Neural cell (in vitro differentiated cells): ENCODE data around the gene CRKL.

Source experiments
- CTCF ChIP-seq: fragments of 450-650 bp; IDR thresholded peaks from 2 replicates; pipeline ENCODE4 v1.5.1; 2014; ENCODE audit warnings: antibody characterized with exemption, mild to moderate bottlenecking, moderate library complexity; ENCODE audit not compliant: poor library complexity, severe bottlenecking
- EP300 ChIP-seq: fragments of 450-650 bp; conservative IDR thresholded peaks from 2 replicates; pipeline ENCODE4 v1.6.1; 2014; ENCODE audit warnings: antibody characterized with exemption, mild to moderate bottlenecking, moderate library complexity; ENCODE audit not compliant: poor library complexity, severe bottlenecking
- EZH2 ChIP-seq: fragments of 200-600, 300-800 bp; shearing (Covaris generic), sonication (generic); IDR thresholded peaks from 2 replicates; pipeline ENCODE4 v1.6.1; 2014; ENCODE audit warnings: antibody characterized with exemption, low read length, borderline replicate concordance, mild to moderate bottlenecking; ENCODE audit not compliant: insufficient read depth, poor library complexity, severe bottlenecking
- MXI1 ChIP-seq: fragments of 450-650 bp; conservative IDR thresholded peaks from 2 replicates; pipeline ENCODE4 v1.6.1; 2014; ENCODE audit warnings: antibody characterized with exemption, mild to moderate bottlenecking; ENCODE audit not compliant: poor library complexity, severe bottlenecking
- POLR2AphosphoS5 ChIP-seq: IDR thresholded peaks from 2 replicates; pipeline ENCODE4 v1.6.1; 2012
- RAD21 ChIP-seq: fragments of 450-650 bp; conservative IDR thresholded peaks from 2 replicates; pipeline ENCODE4 v1.6.1; 2014; ENCODE audit warnings: antibody characterized with exemption, mild to moderate bottlenecking, moderate library complexity
- SMC3 ChIP-seq: fragments of 450-650 bp; conservative IDR thresholded peaks from 2 replicates; pipeline ENCODE4 v1.6.1; 2014; ENCODE audit warnings: antibody characterized with exemption, mild to moderate bottlenecking, moderate library complexity; ENCODE audit not compliant: poor library complexity
- TAF1 ChIP-seq: IDR thresholded peaks from 2 replicates; pipeline ENCODE4 v1.6.1; 2012; ENCODE audit warnings: low read depth
- TF ChIP-seq, protein P1 (sequence below): IDR thresholded peaks from 2 replicates; pipeline ENCODE4 v1.6.1; 2012; ENCODE audit warnings: borderline replicate concordance

DNA sequence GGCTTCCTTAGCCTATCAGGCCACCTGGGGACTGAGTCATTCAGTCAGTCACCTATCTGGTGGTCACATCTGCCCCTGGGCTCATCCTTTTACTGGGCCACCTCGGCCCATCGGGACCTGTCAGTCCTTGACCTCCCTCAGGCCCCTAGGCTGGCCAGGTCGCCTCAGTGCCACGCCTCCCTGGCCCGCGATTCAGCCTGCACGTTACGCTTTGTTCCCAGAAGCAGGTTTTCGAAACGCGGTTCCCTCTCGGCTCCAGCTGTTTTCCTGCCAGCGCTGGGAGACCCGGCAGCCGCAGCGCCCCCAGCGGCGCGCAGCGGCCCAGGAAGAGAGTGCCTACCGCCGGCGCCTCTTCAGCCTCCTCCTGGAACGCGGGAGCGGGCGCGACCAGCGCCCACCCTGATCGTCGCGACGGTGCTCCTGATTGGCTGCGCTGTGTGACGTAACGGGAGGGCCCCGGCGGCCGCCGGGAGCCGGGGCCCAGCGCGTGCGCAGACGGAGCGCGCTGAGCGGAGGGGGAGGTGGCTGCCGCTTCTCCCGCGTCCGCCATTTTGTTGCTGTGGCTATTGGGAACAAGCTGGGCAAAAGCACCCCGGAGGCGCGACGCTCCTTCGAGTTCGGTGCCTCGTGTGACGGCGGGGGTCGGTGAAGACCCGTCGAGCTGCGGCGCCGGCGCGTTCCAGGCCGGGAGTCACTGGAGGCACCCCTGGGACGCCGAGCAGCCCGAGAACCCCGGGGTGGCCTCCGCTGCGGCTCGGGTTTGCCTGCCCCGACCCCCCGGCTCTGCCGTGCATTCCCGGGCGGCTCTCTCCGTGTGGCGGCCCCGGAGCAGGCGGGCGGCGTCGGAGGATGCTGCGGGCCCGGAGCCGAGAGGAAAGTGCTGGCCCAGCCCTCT is at the start of gene CRKL:
- TF ChIP-seq CTCF (peak; percentile 100), POLR2AphosphoS5 (peak; percentile 94), RAD21 (peak; percentile 72), EZH2 (no peak), EP300 (peak; percentile 79), TAF1 (peak; percentile 84), MXI1 (peak; percentile 87), SMC3 (peak; percentile 65)
- TF ChIP-seq, protein P1, sequence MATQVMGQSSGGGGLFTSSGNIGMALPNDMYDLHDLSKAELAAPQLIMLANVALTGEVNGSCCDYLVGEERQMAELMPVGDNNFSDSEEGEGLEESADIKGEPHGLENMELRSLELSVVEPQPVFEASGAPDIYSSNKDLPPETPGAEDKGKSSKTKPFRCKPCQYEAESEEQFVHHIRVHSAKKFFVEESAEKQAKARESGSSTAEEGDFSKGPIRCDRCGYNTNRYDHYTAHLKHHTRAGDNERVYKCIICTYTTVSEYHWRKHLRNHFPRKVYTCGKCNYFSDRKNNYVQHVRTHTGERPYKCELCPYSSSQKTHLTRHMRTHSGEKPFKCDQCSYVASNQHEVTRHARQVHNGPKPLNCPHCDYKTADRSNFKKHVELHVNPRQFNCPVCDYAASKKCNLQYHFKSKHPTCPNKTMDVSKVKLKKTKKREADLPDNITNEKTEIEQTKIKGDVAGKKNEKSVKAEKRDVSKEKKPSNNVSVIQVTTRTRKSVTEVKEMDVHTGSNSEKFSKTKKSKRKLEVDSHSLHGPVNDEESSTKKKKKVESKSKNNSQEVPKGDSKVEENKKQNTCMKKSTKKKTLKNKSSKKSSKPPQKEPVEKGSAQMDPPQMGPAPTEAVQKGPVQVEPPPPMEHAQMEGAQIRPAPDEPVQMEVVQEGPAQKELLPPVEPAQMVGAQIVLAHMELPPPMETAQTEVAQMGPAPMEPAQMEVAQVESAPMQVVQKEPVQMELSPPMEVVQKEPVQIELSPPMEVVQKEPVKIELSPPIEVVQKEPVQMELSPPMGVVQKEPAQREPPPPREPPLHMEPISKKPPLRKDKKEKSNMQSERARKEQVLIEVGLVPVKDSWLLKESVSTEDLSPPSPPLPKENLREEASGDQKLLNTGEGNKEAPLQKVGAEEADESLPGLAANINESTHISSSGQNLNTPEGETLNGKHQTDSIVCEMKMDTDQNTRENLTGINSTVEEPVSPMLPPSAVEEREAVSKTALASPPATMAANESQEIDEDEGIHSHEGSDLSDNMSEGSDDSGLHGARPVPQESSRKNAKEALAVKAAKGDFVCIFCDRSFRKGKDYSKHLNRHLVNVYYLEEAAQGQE = peak; percentile 91
